RCC 7860 (cell line): ENCODE data around the gene GRM1.
"Not testable (repeated sequence)": the region's sequence is repeated elsewhere in the genome, so short reads cannot be mapped to it uniquely, and the experiment has no call there.

Source experiments
- DNase-seq: peaks from one replicate; pipeline ENCODE4 v3.0.0-alpha.2; 2015; ENCODE audit warnings: low spot score
- FAIRE-seq: peaks from 2 replicates; lab custom pipeline; 2012; peaks lifted over from hg19 to GRCh38; lab: Jason Lieb, UNC

Gene GRM1

DNA sequence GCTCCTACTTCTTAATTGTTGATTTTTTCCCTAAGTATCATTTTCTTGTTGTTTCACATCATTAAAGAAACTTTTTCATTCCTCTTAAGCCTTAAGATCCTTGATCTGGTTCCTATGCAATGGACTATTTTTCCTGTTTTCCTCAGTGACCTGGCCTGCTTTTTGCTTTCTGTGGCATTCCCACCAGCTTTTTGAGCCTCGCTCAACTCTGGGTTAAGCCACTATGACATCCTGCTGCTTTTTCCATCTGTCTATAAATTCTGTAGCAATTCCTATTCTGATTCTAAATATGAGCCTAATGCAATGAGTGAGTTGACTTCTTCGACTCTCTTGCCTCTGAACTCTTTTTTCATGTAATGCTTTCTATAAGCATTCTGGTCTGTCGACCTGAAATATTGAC lies 160.3 kb downstream of the GRM1 start:
- FAIRE-seq (no peak), DNase-seq (no peak)

DNA sequence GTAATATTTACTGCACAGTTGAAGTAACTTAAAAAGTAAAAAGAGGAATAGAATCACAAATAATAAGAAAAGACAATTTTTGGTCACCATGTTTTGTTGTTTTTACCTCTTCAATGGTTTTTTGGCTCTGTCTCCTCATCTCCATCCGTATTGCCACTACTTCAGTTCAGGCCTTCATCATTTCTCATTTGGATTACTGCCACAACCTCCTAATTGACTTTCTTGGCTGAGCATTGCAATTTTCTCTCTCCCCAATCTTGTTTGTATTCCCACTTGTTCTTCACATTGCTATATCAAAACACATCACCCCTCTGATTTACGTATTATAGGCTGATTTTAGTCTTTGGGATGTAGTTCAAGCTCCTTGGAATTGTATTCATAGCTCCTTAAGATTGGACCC lies 161.7 kb downstream of the GRM1 start:
- DNase-seq (no peak), FAIRE-seq (no peak)

DNA sequence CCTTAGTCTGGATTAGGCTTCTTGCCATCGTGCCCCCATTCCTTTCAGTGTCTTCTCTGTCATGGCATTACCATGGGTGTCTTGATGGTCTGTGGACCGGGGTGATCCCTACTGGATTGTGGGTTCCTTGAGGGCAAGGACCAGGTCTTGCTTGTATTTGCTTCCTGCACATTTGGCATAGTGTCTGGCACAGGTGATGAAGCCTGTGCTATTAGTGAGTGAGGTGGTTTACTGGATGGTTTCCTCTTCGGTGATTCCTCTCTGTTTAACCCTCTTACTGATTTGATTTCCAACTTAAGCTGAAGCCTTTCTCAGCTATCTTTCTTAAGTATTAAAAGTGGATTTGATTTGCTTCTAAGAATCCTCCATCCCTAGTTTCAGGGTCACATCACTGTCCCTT lies 162.3 kb downstream of the GRM1 start:
- DNase-seq (no peak), FAIRE-seq (no peak)

DNA sequence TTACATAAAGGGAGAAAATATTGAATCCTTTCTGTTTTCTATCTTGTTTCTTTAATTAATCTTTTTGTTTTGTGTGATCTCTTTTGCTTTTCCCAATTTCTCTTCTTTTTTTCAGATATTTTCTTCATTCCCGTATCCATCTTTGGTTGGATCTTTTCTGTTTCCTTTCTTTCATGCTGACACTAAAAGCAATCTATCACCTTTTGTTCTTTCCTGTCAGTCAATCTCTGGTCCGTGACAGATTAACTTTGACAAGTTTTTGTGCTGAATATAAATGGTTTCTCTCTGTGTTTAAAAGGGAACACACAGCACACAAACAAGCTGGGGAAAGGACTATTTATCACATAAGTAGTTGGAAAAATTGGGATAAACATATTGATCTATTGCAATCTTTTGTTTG lies 162.8 kb downstream of the GRM1 start:
- FAIRE-seq (no peak), DNase-seq (no peak)

DNA sequence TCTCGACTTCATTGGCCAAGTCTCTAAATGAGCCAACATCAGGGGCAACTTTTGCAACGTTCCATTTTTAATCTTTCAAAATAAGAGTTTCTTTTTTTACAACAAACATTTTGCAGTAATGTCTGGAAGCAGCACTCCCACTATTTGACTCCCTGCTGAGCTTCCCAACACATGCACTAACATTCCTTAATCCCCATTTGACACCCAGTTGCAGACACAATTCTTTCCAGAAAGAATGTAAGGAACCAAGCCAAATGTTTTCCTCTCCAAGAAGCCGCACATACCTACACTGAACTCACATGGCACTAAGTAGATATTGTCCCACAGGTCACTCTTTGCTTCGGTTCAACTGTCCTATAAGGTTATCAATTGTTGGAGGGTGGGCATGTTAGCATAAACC lies 165.6 kb downstream of the GRM1 start:
- no peak for FAIRE-seq
- no peak for DNase-seq

DNA sequence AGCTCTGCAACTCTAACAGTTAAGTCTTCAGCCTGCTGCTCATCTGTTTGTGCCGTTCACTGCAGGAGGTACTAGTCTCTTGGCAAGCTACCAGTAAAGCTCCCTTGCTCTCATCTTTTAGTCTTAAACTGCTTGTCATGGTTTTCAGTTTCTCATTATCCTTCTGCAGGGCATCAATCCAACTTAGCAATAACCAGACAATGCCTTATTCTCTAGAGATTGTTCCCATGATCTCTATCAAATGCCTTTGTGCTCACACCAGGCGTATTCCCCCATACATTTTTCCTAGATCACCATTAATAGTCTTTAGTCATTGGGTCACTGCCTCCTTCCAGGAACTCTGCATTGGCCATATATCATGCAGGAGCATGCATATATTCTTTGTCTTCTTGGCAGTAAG lies 171.3 kb downstream of the GRM1 start:
- FAIRE-seq = no peak

DNA sequence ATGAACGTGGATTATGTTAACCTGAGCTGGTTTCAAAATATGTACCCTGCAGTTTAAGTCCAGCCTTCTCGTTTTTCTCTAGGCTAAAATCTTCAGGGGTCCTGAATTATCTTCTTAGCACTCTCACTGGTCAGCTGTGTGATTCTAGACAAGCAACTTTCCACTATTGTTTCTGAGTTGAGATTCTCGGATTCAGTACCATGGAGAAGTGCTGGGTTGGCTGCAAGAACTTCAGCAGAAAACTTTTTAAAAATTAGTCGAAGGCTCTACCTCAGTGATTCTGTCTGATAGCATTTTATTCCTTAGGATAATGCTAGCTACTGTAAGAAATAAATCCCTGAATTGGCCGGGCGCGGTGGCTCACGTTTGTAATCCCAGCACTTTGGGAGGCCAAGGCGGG lies 173.7 kb downstream of the GRM1 start:
- FAIRE-seq (no peak), DNase-seq (no peak)

More for the DNA sequence above, 171.3 kb downstream of the GRM1 start:
- DNase-seq = no peak

DNA sequence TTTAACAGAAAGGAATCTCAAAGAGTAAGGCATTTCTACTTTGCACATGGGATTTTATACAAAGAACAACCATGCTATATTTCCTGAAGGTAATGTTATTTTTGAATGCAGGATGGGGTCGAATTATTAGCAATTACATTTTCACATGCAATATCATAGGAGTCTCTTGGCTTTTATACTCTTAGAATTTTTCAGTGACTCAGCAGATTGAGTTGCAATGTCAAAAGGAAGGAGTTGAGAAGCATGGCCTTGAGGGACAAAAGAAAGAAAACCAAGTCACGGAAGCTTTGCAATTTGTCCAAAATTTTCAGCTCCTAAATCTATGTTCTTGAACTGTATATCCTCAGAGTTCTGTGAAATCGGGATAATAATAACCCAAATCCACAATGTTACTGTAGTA lies 181.1 kb downstream of the GRM1 start:
- DNase-seq (no peak), FAIRE-seq (no peak)

DNA sequence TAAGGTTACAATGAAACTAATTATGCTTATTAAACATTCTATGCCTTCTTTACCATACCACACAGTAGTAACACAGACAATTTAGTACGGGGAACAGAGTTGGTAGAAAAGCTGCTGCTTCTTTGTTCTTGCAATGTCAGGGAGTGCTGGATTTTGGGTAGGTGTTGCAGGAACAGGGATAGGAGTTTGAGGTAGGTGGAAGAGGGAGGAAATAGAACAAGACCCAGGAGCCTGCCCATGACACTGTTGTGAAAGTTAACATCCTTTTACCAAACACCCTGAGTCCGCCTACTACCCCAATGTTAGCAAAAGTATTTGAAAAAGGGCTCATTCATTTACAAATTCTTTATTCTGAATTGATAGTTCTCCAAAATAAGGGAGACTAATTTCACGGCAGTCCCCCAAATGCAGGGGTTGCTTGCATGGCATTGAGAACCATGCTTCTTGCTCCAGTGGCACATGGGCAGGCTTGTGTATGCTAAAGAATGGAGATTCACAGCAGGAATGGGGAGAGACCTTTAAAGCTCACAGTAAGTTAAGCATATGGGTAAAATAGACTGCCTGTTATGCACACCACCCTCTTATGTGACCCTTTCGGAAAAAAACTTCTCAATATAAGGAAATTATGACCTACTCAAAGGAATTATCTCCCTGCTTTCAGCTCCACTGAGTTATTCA lies 181.7 kb downstream of the GRM1 start:
- DNase-seq = no peak
- FAIRE-seq = no peak

DNA sequence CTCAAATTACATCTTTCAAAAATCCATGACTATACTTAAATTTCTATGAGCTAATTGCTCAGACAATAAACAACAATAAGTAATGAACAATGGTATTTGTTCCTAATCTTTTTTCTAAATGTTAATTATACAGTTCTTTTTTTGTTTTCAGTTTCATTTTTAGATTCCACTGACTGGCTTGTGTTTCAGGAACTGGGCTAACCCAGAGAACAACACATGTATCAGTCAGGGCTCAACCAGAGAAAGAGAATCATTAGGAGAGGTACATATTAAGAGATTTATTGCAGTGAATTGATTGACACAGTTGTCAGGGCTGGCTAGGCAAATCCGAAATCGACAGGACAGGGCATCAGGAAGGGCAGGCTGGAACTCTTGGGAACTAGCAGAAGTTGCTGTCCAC lies 182.8 kb downstream of the GRM1 start:
- no peak for FAIRE-seq

DNA sequence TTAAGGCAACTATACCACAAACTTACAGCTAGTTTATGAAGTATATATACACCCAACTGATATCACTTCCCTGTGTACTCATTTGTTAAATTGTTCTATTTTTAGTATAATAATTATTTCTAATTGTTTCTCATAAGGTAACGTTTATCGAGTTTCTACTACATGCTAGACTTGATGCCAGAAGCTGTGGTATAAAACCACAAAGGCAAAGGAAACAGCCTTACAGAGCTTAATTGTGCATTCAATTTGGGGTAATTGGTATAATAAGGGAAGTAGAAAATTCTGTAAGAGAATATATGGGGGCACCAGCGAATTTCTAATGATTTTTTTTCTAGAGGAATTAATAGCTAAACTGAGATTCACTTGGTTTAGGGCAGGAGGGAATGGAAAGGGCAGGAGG lies 183.9 kb downstream of the GRM1 start:
- DNase-seq = no peak
- FAIRE-seq = no peak

More for the DNA sequence above, 182.8 kb downstream of the GRM1 start:
- no peak for DNase-seq

DNA sequence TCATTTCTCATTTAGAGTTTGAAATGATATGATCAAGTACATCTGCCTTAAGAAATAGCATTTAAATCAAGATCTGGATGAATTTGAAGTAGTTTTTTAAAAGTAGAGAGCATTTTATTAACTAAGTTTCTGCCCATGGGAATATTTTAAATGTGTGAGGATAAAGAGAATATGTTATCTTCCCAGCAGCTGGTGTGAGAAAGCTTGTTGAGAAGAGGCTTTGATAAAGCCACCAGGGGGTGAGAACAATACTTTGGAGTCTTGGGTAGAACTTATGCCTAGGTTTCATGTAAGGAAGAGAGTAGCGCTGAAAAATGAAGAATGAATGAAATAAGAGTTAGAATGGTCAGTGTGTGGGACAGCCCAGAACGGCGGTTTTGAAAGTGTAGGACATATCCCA lies 190.2 kb downstream of the GRM1 start:
- FAIRE-seq (no peak), DNase-seq (no peak)

DNA sequence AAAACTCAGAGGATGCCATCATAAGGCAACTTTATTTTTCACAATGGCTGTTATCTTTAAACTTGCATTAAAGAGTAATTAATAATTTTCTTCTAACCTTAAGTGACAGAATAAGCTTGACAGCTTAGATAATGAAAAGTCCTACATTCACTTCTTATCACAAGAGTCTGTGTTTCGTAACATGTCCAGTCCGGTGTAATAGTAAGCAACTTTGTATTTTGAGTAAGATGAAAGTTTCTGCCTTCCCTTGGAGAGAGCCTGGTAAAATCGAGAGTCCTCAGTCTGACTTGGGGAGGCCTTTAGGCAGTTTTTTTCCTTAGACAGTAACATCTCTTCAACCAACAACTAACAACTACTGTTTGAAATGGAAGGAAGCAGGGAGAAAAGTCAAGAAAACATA lies 195.6 kb downstream of the GRM1 start:
- no peak for FAIRE-seq
- no peak for DNase-seq

DNA sequence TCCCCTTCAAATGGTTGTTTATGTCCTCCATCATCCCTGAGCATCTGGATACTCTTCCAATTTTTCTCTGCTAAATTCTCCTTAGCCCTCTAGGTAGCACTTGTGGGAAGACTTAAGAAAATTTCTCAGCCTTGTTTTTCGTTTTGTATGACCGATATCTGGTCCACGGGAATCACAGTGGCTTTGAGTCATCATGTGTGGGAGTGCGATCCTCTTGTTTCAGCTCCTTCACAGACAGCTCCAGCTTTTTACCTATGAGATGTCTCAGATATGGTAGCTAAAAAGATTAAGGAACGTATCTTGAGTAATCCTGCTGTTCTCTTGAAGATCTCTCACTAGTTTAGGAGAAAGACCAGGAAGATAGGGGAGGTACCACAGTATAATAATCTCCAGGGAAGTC lies 196.1 kb downstream of the GRM1 start:
- DNase-seq (no peak), FAIRE-seq (no peak)

DNA sequence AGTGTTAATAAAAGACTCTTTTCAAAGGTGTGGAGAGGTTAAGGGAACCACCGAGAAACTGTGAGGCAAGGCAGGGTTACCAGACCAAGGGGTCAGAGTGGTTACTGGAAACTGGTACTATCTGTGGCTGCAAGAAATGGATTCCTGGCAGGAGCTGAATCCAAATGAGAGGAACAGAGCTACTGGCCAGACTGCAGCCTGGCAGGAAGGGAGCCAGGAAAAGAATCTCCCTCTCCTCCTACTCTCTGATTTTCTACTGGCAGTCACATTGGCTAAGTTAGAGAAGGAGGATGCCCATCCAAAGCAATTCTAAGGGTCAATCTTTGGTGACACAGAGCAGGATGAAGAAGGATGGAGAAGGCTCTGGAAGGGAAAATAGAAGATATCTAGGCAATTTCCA lies 211.5 kb downstream of the GRM1 start:
- DNase-seq (no peak), FAIRE-seq (no peak)

DNA sequence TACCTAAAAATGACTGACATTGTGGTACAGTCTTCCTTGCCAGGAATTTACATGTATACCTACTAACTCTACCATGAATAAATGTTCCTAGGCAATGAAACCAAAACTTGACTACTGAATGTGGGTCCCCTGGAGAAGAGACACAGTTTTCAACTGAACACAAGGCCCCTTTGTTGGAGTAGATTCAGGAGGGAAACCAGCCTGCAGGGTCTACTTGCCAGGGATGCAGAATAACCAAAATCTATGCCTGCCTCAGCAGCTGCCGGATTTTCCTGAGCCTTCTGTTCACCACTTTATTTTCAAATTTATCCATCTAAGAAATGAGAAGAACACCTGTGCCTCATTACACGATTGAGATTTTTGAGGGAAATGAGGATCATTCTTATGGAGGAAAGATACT lies 211.9 kb downstream of the GRM1 start:
- DNase-seq (no peak), FAIRE-seq (no peak)

DNA sequence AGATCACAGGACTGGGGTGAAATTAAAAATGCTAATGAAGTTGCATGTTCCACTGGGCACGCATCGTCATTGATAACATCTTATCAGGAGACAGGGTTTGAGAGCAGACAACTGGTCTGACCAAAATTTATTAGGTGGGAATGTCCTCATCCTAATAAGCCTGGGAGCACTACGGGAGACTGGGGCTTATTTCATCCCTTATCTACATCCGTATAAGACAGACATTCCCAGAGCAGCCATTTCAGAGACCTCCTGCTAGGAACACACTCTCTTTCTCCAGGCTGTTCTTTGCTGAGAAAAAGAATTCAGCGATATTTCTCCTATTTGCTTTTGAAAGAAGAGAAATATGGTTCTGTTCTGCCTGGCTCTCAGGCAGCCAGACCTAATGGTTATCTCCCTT lies 214.8 kb downstream of the GRM1 start:
- not testable (repeated sequence) for DNase-seq, FAIRE-seq

DNA sequence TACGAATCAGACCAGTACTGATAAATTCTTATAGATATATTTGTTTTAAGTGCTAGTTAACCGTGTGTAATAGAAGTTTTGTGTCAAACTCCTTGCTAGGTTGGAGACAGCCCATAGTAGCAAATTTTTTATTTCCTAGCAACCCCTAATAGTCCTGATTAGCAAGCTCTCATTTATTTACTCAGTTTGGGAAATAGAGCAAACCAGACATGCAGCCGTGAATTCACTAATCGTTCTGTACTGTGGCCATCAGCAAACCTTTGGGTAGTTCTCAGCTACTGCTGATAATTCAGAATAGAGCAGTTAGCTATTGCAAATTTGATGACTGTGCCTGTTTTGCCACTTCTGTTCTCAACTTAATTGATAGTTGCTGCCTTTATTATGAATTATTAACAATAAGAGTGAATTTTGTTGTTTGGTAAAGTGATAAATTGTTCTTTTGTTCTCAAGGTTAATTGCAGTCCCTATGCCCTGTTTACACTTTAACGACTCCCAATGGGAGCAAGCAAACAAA lies 215.8 kb downstream of the GRM1 start:
- DNase-seq (no peak), FAIRE-seq (no peak)

DNA sequence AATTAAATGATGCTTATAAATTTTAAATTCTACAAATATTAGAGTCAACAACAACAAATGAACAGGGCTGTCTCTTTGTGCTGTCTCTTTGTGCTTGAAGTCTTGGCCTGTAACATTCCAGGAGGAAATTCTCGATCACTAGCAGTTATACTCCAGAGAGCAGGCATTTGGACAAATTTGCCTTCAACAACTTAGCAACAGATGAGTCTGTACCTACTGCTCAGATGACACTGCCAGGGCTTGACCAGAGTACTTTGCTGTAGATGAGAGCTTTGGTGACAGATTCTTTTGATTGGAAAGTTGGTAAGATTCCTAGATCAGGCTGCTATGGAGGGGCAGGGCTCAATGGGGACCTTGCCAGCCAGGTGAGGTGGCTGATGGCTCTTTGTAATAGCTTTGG lies 217.2 kb downstream of the GRM1 start:
- FAIRE-seq (no peak), DNase-seq (no peak)

DNA sequence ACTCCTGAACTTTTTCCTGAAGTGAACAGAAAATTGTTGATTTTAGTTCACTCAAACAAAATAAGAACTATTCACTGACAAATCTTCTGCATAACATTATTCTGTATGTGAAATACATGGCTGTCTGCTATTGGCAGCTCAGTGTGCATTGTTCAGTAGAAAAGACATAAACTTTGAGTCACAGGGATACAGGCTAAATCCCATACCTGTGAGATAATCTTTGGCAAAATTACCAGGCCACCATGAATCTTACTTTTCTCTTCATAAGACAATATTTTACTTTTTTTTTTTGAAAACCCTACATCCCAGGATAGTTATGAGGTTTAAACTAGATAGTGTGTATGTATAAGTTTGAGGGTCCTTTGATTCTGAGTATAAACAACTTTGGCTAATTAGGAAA lies 224.8 kb downstream of the GRM1 start:
- FAIRE-seq = no peak
- DNase-seq = no peak

DNA sequence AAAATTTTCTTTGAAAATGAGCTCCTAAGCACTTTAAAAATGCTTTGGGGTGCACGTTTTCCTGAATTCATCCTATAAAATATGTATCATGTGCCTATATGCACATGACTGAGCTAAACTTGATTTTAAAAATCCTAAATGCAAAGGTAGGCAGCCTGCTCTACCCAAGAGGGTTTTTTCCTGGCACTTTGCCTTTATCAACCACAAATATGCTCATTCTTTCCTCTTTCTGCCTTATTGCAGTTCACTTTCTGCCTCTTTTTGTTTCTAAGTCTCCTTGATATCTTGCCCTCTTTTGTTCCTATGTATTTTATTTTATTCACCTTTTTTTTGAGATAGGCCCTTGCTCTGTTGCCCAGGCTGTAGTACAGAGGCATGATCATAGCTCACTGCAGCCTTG lies 229.3 kb downstream of the GRM1 start:
- FAIRE-seq (no peak), DNase-seq (no peak)

DNA sequence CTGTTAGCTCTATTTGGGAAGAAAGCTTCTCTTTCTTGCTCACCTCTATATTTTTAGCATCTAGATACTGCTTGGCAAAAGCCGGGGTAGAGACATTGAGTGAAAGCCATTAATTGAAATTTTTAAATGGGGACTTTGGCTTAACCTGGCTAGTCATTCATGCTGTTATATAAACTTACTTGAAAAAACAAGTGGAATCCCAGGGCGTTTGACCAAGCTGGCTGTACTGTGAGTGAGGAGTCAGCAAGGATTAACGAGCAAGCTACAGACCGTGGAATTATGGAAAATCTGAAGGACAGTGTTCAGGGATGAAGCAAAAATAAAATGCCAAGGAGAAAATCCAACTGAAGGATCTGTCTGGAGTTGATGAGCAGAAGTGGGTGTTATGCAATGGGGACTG lies 232.0 kb downstream of the GRM1 start:
- FAIRE-seq (no peak), DNase-seq (no peak)

DNA sequence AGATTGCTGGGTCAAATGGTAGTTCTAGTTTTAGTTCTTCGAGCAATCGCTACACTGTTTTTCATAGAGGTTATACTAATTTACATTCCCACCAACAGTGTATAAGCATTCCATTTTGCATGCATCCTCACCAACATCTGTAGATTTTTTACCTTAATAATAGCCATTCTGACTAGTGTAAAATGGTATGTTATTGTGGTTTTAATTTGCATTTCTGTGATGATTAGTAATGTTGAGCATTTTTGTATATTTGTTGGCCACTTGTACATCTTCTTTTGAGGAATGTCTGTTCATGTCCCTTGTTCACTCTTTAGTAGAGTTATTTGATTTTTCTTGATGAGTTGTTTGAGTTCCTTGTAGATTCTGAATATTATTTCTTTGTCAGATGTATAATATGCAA lies 236.2 kb downstream of the GRM1 start:
- no peak for DNase-seq
- no peak for FAIRE-seq
